Eye (tissue), 1 donor: ENCODE measurements around the gene PDE8B.

Source experiments
- DNase-seq: peaks from one replicate; pipeline ENCODE4 v3.0.0-alpha.2; 2015

PDE8B gene

DNA sequence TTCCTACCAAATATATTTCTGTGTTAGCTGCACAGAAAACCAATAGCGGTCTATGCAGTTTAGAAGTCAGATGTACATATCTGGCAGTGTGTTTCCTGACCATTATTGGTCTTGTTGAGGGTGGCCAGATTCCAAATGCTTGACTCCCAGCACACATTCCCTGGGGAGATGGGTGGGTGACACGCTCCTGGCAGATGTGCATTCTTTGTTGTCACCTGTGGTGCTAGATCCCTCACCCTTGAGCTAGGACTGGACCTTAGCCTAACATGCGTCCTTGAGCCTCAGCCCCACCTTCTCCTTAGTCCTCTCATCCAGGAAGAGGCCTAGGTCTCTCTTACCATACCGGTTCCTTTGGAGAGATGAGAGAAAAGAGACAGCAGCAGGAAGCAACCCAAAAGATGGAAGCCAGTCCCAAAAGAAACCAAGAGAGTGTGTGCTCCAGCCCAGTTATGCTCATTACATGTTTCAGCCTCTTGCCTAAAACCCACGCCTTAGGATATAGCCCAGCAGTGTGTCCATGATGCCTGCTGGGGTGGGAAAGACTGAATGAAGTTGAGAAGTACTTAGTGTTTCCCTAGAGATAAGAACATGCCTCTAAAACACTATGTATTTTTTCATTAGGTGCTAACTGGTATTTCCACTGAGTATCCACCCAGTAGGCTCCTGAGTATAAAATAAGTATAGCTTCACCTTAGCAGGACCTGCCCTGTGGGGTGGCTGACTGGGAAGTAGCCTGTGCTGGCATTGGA is 116.7 kb downstream of the PDE8B start:
- DNase-seq, result no peak

DNA sequence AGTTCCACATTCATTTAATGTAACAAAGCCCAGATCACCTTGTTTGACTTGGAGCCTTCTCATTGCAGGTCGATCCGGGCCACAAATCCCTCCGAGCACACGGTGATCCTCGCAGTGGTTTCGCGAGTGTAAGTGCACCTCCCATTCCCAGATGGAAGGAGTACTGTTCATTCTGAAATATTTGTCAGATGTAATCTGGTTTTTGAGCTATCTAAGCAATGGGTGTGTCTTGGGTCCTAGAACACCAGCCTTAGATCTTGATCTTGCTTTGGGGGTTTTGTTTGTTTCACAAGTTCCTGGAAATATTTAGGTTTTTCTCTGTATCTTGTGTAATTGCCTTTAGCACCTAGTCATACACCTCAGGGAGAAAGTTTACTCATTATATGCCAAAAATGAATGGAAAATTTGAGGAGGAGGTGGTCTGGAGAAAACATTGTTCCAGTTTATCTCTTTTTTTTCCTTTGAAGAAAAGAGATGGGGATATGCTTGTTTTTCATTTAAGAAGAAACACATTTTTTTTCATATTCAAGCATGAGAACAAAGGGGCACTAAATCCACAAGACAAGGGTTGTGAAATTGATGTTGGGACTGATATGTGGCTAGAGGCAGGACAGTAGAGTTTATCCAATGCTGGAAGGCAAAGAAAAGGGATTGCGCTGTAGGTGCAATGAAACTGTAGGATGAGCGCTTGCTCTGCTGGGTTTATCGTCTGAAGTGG is 118.6 kb downstream of the PDE8B start:
- DNase-seq, result no peak

DNA sequence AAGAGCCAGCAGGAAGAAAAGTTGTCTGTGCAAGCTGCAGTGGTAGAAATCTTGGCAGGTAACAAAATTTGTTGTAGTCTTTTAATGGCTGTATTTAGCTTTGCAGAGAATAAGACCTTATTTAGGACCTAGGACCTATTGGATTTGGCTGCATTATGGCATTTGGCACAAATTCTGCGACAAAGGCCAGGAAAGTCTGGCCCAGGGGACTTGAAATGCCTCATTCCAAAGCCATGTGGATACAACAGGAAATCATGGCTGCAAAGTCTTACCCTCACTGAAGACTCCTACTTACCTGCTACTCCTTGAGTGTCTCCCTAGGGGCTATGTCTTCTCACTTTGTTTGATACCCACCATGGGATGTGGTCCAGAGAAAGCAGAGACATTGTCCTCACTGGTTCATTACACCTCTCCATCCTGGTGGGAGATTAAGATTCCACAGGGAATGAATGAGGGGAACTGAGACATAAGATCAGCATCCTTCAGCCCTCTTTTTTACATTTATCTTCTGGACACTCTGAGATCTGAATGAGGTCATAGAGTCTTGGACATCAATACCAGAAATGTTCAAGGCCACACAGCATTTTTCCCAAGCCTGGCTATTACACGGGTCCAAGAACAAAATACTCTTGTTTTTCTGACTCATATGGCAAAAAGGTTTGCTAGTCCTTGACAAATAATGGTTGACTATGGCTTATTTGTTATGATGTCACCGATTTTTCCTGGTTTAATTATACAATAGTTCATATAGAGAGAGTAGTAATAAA is 119.4 kb downstream of the PDE8B start:
- DNase-seq, result no peak

DNA sequence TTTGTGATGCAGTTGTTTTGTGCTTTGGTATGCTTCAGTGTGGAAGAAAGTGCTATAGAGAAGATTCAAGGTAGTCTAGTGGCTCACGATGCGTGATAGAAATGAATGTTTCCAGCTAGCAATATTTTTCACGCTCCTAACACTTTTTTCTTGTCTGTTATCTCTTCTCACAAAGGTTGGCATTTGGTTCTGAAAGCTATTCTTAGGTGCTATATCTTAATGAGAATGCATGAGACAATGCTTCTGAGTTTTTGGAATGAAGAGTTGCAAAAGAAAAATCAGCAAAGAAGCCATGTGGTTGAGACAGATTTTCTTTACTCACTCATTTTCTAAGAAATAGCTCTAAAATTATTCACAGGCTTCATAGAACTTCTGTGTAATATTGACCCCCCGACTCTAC is 122.6 kb downstream of the PDE8B start:
- no peak for DNase-seq

DNA sequence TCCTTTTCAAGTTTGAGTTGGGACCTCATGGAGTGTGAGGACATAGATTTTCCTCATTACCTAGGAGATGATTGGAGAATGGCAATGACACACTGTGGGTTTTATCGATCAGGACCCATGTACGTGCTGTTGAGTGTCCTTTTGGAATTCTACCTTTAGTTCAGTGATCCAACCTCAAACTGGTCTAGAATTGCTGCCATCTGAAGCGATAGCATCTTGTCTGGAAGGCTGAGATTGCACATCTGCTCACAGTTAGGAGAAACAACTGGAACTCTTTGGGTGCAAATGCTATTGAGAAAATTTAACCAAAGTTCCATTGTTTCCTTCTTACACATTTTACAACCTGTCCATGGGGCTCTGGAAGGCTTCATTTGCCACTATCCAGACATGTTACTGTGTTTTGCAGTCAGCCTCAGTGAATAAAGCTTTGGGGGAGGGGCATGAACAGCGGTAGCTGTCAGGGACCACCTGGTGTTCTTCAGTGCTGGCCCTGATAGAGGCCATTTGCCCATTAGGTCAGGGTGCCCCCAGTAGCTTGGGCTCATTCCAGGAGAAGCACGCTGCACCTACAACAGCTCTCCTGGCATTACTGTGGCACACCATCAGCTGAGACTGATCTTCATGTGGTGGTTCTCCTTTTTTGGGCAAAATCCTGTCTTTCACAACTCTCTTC is 123.1 kb downstream of the PDE8B start:
- no peak for DNase-seq

DNA sequence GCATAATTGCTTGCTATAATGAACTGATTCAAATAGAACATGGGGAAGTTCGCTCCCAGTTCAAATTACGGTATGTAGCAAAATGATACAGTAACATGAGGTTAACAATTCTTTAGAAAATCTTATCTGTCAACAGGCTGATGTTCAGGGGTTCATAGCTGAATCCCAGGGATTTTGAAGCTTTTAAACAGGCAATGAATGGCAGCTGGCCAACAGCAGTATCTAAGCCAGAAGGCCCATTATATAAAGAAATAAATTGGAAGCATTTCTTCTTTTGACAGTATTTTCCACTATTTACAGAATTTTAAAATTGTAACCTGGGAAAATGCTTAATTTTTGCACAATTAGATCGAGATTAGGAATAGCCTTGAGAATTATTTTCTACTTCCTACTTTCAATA is 126.8 kb downstream of the PDE8B start:
- peak; percentile 28 for DNase-seq

DNA sequence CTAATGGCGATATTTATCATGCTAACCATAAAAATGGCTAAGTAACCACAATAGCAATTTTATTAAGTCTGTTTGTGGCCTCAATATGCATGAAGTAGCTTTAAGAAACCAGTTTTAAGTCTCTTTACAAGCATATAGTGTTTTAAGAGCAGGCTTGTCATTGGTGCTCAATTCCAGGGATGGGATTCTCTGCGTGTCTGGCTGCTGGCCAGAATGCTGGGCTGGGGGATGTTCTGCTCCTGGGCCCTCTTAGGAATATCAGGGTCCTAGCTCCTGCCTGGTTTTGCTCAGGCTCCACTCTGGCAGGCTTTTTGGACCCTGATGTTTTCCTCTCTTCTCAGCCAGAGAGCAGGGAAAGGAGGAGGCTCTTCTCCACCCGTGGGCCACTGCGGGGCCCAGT is 127.2 kb downstream of the PDE8B start:
- DNase-seq, result peak; percentile 65

DNA sequence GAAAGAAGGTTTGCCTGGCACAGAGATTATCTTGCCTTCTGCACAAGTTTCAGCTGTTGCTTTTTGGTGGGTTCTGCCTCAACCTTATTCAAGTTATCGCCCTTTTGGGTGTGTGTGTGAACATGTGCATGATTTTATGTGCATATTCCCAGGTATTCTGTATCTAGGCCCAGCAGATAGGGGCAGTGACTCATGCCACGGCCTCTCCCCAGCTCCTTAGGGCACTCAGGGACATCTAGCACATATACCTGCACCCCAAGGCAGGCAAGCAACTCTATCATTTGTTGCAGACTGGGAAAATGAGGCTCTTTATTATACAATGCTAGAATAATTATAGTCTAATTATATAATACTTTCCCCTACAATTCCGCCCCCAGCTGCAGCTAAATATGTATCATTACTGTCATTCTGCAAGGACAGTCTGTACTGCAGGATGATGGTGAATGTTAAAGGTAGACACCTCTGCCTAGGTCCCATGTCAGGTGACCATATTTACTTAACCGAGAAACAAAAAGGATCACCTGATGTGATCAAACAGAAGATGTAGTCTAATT is 128.9 kb downstream of the PDE8B start:
- no peak for DNase-seq

DNA sequence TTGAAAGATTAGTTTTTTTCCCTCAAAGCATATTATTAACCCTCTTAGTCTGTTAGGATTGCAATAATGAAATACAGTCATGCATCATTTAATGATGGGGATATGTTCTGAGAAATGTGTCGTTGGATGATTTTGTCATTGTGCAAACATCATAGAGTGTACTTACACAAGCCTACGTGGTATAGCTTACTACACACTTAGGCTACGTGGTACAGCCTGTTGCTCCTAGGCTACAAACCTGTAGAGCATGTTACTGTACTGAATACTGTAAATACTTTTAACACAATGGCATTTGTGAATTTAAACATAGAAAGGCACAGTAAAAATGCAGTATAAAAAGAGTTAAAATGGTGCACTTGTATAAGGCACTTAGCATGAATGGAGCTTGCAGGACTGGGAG is 132.7 kb downstream of the PDE8B start:
- no peak for DNase-seq

DNA sequence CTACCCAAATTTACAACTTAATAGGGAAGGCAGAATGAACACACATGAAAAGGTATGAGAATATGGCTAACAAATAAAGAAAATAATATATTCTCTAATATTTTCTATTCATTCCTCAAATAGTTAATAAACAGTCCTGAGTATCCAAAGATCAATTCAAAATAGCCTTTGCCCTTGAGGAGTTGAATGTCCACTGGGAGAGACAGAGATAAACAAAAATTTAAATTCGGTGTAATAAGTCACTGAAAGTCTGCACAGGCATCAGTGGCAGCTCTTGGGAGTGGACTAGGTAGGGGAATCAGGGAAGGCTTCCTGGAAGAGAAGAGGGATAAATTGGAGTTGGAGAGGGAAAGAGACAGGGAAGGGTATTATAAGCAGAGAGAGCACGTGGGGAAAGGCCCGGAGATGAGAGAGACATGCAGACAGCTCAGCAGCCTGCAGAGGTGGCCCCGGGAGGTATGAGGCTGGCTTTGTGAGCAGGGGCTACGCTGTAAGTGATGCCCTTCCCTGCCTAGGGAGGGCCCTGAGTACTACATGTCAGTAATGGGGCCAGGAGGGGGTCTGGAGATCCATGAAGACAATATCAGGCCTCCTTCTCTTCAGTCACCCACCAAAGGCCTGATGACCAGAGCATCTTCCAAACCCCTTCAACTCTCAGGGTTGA is 137.1 kb downstream of the PDE8B start:
- DNase-seq, result no peak

DNA sequence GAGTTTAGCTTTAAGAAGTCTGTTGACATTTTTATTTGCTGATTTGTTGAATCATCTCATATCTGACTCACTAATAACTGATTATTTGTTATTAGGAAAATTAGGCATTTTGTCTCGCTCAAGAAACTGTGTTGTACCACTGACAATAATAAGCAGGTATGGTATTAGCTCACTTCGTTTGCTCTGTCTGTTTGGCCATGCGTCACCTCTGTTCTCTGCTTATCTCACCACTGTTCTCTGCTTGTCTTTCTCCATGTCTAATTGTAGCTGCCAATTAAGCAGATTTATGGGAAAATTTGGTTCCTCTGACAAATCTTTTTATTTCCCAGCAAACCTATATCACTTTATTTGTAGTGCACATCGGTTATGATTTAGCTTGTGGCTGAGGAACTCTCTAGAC is 142.8 kb downstream of the PDE8B start:
- DNase-seq, result no peak

DNA sequence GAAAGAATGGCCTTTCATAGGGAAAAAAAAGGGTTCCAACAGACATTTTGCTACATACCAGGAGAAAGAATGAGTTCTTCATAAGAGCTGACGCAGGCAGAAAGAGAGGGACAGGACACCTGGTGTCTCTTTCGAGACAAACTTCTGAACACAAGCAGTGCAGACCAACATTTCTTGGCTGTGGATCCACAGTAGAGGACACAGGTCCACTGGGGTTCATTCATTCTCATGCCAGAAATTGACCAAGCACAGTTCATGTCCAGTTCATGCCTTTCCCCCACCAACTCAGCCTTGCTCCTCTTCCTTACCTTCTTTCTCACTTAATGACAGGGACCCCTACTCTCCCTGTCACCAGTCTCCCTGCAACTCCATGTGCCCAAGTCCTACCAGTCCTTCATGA is 144.0 kb downstream of the PDE8B start:
- DNase-seq, result no peak

DNA sequence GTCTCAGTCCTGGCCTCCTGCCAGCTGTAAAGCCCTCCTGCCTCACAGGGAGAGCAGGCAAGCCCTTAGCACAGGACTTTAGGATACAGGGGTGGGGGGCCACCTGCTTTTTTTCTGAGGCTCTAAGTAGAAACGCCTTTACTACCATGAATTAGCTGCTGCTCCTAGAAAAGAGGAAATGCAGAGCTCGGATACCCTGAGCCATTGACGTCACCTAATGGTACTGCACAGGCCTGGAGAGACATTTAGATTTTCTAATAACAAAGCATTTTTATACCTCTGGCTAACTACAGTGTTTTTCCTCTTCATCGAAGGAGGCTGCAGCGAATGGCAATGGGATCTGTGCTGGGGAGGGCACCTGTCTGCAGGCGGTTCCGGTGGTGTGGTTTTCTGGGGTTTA is 144.6 kb downstream of the PDE8B start:
- DNase-seq, result no peak

DNA sequence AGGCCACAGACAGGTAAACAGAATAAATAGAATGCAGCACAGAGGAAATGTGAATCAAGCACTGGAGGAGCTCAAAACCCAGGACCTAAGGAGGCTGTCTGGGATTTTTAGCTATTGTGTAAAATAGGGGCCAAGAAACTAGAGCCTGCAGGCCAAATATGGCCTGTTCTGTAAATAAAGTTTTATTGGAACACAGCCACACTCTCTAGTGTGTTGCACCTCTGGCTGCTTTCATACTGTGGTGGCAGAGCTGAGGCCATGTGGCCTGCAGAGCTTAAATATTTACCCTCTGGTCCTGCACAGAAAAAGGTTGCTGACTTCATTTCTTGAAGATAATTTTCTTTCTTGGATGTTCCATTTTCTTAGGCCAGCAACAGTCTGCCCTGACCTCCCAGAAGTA is 145.3 kb downstream of the PDE8B start:
- no peak for DNase-seq

DNA sequence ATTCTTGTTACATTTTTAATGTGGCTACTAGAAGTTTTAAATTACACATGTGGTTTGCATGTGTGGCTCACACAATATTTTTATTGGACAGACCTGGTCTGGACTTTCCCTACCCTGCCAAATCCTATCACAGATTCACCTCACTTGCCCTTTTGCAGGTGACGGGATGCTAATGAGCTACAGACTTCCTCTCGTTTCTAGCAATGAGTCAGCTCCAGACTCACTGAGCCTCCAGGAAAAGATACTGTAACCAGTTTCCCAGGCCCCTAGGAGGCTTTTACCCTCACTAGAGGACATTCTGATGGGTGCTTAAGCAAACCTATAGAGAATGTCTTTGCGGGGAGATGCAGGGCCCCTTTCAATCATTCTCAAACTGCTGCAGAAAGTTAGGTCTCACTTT is 146.3 kb downstream of the PDE8B start:
- DNase-seq, result no peak

DNA sequence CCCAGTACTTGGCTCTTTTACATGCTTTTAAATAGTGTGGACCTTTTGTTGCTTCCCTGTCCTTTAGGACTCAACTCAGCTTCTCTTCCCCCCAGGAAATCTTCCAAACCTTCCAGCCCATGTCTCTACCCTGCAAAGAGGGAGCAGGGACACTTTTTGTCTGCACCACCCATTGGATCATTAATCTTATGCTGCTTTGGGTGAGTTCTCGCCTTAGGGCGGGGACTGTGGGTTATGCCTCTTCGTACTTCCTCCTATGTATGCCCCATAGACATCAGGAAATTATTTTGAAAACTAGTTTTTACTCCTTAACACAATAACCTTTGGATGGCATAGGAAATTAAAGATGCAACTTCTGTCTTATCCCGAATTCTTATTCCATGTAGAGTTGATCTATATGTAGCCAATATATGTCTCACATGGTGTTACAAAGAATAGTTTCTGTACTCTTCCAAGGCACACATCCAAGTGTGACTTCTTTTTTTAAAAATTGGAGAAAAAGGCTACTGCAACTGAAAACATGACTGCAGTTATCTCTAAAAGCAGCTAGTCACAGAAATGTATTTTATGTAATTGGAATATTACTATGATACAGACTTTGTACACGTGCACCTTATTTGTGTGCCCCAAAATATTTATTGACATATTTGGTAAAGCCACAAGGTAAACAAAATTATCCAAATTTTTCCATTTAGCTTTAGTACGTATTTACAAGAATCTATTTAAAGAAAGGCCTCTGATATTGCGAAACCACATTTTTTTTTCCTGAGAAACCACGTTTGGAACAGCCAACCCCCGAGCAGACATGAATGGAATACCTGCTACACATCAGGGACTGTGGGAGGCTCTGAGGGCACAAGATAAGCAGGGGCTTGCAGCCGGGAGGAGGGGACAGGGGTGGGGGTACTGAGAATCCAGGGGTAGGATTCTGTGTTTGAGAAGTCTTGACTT is 148.1 kb downstream of the PDE8B start:
- no peak for DNase-seq

DNA sequence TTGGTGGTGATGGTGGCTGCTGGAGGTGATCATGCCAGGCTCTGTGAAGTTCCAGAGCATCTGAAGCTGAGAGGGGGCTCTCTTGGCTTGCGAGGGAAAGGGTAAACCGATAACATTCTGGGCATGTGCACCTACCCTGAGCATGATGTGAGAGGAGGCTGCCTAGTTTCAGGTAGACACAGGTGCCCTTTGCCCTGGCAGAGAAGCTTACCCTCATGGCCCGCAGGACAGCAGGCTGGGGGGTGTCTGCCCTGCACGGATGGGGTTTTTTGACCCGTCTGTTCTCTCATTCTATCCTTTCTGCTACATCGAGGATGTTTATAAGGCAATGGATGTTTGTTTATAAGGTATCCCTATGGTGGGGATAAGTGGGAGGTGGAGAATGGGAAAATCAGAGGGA is 148.8 kb downstream of the PDE8B start:
- DNase-seq, result no peak

DNA sequence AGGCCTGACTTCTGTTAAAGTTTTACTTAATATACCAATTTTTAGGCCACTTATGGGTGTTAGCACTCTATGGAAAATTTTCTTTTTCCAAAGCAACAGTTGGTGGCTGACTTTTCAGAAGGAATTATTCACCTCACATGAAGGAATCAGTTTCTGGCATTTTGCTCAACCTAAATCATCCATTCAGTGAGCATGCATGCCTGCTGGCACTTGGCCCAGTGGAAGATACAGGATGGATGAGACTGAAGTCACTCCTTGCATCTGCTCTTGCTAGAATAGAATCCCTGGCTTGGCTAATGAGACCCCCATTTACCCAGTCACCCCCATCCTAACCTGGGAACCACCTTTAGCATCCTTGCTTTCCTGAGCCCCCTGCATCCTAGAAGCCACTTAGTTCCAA is 149.9 kb downstream of the PDE8B start:
- no peak for DNase-seq

DNA sequence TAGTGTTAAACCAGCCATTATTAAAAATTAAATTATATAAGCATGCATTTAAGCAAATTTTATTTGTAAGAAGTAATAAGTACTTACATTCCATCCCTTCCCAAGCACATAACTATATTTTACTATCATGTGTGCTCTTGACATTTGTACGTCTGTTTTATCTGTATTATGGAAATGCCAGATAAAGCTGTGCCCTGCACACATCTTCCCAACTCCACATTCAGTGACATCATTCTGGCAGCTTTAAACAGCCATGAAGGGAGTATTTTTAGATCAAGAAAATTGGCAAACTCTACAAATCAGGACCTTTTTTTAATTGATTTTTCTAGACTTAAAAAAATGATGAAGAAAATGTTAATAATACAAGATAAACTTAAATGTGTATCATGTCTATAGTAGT is 150.5 kb downstream of the PDE8B start:
- DNase-seq, result no peak

DNA sequence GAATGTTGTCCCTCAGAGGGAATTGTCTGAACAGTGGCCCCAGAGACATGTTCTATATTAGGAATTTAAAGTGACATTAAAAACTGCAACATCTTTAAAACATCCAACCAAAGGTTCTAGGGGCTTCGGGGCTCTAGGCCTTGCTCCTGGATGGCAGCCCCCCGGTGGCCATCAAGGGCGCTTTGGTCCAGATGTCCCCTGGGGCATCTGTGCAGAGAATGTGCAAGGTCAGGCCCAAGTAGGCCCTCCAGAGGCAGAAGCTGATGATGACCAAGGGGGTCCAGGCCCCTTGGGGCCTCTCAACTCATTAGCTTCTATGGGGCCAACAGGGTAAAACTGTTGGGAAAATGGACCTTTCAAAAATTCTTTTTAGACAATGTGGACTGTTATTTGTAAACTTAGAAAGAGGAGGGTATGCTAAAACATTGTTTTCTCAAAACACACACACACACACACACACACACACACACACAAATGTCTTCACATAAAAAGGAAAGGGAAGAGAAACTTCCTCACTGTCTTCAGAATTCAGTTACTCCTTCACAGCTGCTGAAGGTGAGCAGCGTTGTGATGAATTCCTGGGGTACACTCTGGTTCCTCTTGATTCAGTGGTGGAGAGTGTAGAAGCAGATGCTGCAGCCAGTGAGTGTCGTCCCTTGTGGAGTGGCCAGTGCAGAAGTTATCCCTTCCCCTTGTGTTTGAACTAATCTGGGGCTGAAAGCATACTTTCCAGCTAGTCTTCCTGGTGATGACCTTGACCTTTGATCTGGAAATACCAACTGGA is 156.4 kb downstream of the PDE8B start:
- DNase-seq, result no peak
